ENCODE results near the gene ABL1. TPM values are rescaled to one million over a fixed set of nuclear protein-coding genes. Genes with fewer than 3 reads are reported as not detected.

Gene ABL1
- total and polyA plus RNA-seq, 7 donors: 24.5 to 127 (median 69.6) TPM

DNA sequence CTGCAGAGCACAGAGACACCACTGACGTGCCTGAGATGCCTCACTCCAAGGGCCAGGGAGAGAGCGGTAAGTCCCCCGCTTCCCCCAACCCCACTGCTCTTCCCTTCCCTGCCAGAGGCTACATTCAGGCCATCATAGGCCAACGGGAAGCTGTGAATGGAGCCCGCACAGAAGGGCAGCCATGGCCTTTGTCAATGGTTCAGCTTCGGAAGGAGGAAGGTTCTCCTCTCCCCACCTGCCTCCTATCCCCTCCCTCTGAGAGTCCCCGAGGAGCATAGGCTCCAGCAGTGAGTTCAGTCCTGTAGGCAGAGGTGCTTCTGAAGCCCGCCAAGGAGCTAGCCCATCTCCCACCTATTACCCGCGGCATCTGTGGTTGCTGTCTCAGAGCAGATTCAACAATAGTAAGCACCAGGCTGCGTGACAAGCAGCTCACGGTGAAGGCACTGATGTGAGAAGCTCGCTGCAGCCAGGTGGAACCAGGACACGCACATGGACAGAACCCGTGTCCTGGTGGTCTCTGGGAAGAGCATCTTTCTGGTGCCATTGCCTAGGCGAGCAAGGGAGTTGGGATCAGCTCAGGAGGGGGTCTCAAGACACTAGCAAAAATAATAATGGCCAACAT lies 45.7 kb downstream of the ABL1 start:
- Histone ChIP-seq H3K4me3 (no peak overlapping the region), H3K27me3 (no peaks in the 10 kb centered on the region), H3K27ac (no peak overlapping the region), H3K4me1 (peaks cover 0 to 17% (median 15%) of the 10 kb centered on the region in 4 donors), H3K9me3 (no peaks in the 10 kb centered on the region), H3K36me3 (peaks cover 64 to 100% (median 76%) of the 10 kb centered on the region in 4 donors)
- intact Hi-C loops (cut with DNase I): loop anchor here (10.0 kb wide), 1 partner anchor 164 kb away; no protein-coding TSS in a partner anchor
- 94 to 96% methylated on average over 16 of the region's 16 CpGs for WGBS, 2 donors
- TF ChIP-seq POLR2AphosphoS5 (IDR thresholded peaks at IDR 0.05) (no peak), EP300 (IDR thresholded peaks at IDR 0.05) (no peak), POLR2A (IDR thresholded peaks at IDR 0.05) (no peak)
- TF ChIP-seq, protein P1, sequence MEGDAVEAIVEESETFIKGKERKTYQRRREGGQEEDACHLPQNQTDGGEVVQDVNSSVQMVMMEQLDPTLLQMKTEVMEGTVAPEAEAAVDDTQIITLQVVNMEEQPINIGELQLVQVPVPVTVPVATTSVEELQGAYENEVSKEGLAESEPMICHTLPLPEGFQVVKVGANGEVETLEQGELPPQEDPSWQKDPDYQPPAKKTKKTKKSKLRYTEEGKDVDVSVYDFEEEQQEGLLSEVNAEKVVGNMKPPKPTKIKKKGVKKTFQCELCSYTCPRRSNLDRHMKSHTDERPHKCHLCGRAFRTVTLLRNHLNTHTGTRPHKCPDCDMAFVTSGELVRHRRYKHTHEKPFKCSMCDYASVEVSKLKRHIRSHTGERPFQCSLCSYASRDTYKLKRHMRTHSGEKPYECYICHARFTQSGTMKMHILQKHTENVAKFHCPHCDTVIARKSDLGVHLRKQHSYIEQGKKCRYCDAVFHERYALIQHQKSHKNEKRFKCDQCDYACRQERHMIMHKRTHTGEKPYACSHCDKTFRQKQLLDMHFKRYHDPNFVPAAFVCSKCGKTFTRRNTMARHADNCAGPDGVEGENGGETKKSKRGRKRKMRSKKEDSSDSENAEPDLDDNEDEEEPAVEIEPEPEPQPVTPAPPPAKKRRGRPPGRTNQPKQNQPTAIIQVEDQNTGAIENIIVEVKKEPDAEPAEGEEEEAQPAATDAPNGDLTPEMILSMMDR (IDR thresholded peaks at IDR 0.05): no peak
- no peak for DNase-seq

DNA sequence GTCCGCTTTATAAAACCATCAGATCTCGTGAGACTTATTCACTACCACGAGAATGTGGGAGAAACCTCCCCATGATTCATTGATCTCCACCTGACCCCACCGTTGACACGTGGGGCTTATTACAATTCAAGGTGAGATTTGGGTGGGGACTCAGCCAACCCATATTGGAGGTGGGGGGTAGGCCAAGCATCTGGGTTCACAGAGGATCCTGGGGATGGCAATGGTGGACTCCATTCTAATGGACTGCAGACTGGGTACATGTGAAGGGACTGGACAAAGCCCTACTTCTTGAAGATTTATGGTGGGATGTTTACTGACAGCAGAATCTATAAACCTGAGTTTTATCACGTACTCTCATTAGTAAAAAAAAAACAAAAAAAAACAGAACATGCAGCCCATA lies 46.5 kb downstream of the ABL1 start:
- no peak overlapping the region for H3K27ac ChIP-seq
- TF ChIP-seq POLR2AphosphoS5 (IDR thresholded peaks at IDR 0.05) (no peak), POLR2A (IDR thresholded peaks at IDR 0.05) (no peak), EP300 (IDR thresholded peaks at IDR 0.05) (no peak)
- TF ChIP-seq, protein P1 (IDR thresholded peaks at IDR 0.05): no peak
- H3K9me3 ChIP-seq: no peaks in the 10 kb centered on the region
- H3K36me3 ChIP-seq: peaks cover 64 to 100% (median 83%) of the 10 kb centered on the region in 4 donors
- no peak for DNase-seq
- no peak overlapping the region for H3K4me3 ChIP-seq
- 83 to 91% methylated on average over 6 of the region's 6 CpGs for WGBS, 2 donors
- peaks cover 0 to 25% (median 23%) of the 10 kb centered on the region in 4 donors for H3K4me1 ChIP-seq
- no peaks in the 10 kb centered on the region for H3K27me3 ChIP-seq
- intact Hi-C loops (cut with DNase I): loop anchor here (10.0 kb wide), 1 partner anchor 163 kb away; no protein-coding TSS in a partner anchor

DNA sequence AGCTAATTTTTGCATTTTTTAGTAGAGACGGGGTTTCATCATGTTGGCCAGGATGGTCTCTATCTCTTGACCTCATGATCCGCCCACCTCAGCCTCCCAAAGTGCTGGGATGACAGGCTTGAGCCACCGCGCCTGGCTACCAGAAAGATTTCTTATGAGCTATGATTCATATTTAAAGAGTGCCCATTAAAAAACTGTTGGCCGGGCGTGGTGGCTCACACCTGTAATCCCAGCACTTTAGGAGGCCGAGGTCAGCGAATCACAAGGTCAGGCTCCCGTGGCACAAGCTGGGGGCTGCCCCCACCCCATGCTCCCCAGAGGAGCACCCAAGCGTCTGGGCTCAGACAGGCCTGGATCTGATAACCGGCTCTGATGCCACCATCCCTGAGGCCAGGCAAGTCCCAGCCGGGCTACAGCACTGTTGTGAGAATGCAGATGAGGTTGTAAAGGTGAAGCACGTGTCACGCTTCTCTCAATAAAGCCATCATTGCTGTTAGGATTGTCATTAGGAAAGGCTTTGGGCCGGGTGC lies 47.7 kb downstream of the ABL1 start:
- peak; percentile 58 for DNase-seq
- Histone ChIP-seq H3K36me3 (peaks cover 71 to 100% (median 91%) of the 10 kb centered on the region in 4 donors), H3K4me1 (peaks cover 0 to 37% (median 35%) of the 10 kb centered on the region in 4 donors), H3K27ac (no peak overlapping the region), H3K27me3 (no peaks in the 10 kb centered on the region), H3K4me3 (no peak overlapping the region), H3K9me3 (no peaks in the 10 kb centered on the region)
- WGBS, 2 donors: 64 to 87% methylated on average over 15 of the region's 15 CpGs
- intact Hi-C loops (cut with DNase I): loop anchor here (10.0 kb wide), 1 partner anchor 162 kb away; no protein-coding TSS in a partner anchor
- TF ChIP-seq POLR2AphosphoS5 (IDR thresholded peaks at IDR 0.05) (peak in 1 of 4 donors; percentile 20), POLR2A (IDR thresholded peaks at IDR 0.05) (no peak)

DNA sequence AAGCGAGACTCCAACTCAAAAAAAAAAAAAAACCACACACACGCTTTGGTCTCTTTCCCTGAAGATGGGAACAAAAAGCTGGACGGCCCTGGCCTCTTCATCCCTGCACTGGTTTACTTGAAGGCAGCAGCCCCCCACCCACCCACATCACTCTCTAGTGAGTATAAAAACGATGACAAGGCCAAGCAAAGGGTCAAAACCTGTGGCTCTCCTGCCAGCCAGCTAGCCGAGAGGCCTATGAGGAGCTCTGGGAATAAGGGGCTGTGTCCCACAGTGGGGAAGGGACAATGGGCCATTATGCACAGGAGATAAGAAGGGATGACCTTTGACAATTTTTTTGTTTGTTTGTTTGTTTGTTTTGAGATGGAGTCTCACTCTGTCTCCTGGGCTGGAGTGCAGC lies 48.4 kb downstream of the ABL1 start:
- Histone ChIP-seq H3K27me3 (no peaks in the 10 kb centered on the region), H3K27ac (peak overlapping the region in 1 of 4 donors; percentile 76), H3K4me3 (no peak overlapping the region), H3K36me3 (peaks cover 70 to 100% (median 92%) of the 10 kb centered on the region in 4 donors), H3K9me3 (no peaks in the 10 kb centered on the region), H3K4me1 (peaks cover 0 to 41% (median 37%) of the 10 kb centered on the region in 4 donors)
- DNase-seq: peak; percentile 54
- intact Hi-C loops (cut with DNase I): loop anchor here (10.0 kb wide), 1 partner anchor 161 kb away; no protein-coding TSS in a partner anchor
- WGBS, 2 donors: 81 to 88% methylated on average over 5 of the region's 5 CpGs
- TF ChIP-seq, protein P1 (IDR thresholded peaks at IDR 0.05): no peak
- TF ChIP-seq EP300 (IDR thresholded peaks at IDR 0.05) (no peak), POLR2A (IDR thresholded peaks at IDR 0.05) (no peak), POLR2AphosphoS5 (IDR thresholded peaks at IDR 0.05) (no peak)

DNA sequence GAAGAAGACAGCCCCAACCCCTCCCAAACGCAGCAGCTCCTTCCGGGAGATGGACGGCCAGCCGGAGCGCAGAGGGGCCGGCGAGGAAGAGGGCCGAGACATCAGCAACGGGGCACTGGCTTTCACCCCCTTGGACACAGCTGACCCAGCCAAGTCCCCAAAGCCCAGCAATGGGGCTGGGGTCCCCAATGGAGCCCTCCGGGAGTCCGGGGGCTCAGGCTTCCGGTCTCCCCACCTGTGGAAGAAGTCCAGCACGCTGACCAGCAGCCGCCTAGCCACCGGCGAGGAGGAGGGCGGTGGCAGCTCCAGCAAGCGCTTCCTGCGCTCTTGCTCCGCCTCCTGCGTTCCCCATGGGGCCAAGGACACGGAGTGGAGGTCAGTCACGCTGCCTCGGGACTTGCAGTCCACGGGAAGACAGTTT lies 49.1 kb downstream of the ABL1 start:
- no peak for DNase-seq
- Histone ChIP-seq H3K4me3 (no peak overlapping the region), H3K4me1 (peaks cover 0 to 41% (median 37%) of the 10 kb centered on the region in 4 donors), H3K27ac (peak overlapping the region in 3 of 4 donors; percentile 66 to 76 (median 74)), H3K9me3 (no peaks in the 10 kb centered on the region), H3K27me3 (no peaks in the 10 kb centered on the region), H3K36me3 (peaks cover 71 to 100% (median 92%) of the 10 kb centered on the region in 4 donors)
- WGBS, 2 donors: 92% methylated on average over 25 of the region's 25 CpGs
- intact Hi-C loops (cut with DNase I): loop anchor here (10.0 kb wide), 1 partner anchor 161 kb away; no protein-coding TSS in a partner anchor
- TF ChIP-seq POLR2AphosphoS5 (IDR thresholded peaks at IDR 0.05): peak in 1 of 4 donors; percentile 5
- TF ChIP-seq EP300 (IDR thresholded peaks at IDR 0.05): no peak
- TF ChIP-seq, protein P1 (IDR thresholded peaks at IDR 0.05): no peak
- TF ChIP-seq POLR2A (IDR thresholded peaks at IDR 0.05): no peak

All from sigmoid colon (tissue), 7 donors.